ENCODE data around the gene HINT3. TPM values are rescaled to one million over a fixed set of nuclear protein-coding genes. Genes with fewer than 3 reads are reported as not detected.
"Not testable (repeated sequence)": the region's sequence is repeated elsewhere in the genome, so short reads cannot be mapped to it uniquely, and the experiment has no call there.

Gene HINT3
- total RNA-seq: 10 to 100 TPM in 3 of 4 donors, 1 to 10 TPM in 1; 9.9 to 18.2 (median 11.5) TPM

GRCh38 chr6:125956506-125957390, at the start of gene HINT3:
Gene HINT3, plus strand, starts transcription at chr6:125956770. Its CDS starts 208 bp downstream, at chr6:125956978.
- peak; percentile 96 to 99 (median 99) for DNase-seq
- peak within 1 kb of the TSS; percentile 91 to 95 (median 92) for H3K27ac ChIP-seq
- peak; percentile 32 to 43 for TF ChIP-seq POLR2A (IDR thresholded peaks at IDR 0.05)
- TF ChIP-seq, protein P1, sequence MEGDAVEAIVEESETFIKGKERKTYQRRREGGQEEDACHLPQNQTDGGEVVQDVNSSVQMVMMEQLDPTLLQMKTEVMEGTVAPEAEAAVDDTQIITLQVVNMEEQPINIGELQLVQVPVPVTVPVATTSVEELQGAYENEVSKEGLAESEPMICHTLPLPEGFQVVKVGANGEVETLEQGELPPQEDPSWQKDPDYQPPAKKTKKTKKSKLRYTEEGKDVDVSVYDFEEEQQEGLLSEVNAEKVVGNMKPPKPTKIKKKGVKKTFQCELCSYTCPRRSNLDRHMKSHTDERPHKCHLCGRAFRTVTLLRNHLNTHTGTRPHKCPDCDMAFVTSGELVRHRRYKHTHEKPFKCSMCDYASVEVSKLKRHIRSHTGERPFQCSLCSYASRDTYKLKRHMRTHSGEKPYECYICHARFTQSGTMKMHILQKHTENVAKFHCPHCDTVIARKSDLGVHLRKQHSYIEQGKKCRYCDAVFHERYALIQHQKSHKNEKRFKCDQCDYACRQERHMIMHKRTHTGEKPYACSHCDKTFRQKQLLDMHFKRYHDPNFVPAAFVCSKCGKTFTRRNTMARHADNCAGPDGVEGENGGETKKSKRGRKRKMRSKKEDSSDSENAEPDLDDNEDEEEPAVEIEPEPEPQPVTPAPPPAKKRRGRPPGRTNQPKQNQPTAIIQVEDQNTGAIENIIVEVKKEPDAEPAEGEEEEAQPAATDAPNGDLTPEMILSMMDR (IDR thresholded peaks at IDR 0.05): peak; percentile 84 to 99 (median 98)
- H3K4me1 ChIP-seq: peaks cover 0 to 28% (median 0%) of the 10 kb centered on the region in 4 donors
- no peaks in the 10 kb centered on the region for H3K36me3 ChIP-seq
- no peaks in the 10 kb centered on the region for H3K27me3 ChIP-seq
- H3K4me3 ChIP-seq: peak within 1 kb of the TSS; percentile 67 to 94 (median 88)
- H3K9me3 ChIP-seq: no peaks in the 10 kb centered on the region

DNA sequence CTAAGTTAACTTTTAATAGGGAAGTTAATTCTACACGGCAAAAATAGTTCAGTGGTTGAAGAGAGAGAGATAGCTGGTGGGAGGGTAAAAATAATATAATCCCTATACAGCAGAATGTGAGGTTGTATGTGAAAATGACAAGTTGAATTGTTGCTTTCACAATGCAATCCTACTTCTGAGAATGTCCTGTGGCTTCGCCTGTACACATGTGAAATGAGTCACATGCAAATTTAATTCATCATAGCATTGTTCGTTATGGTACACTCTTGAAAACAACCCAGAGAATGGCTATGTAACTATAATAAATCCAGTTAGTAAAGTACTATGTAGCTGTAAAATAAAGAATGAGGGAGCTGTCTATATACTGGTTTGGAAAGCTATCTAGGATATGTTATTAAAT, 46.0 kb upstream of the HINT3 start:
- TF ChIP-seq POLR2A (IDR thresholded peaks at IDR 0.05): no peak
- TF ChIP-seq, protein P1 (IDR thresholded peaks at IDR 0.05): no peak
- Histone ChIP-seq H3K27ac (peak overlapping the region in 2 of 4 donors; percentile 30 to 44), H3K36me3 (peaks cover 0 to 9% (median 0%) of the 10 kb centered on the region in 3 donors), H3K27me3 (no peaks in the 10 kb centered on the region), H3K4me3 (no peak overlapping the region), H3K9me3 (no peaks in the 10 kb centered on the region), H3K4me1 (peaks cover 0 to 7% (median 0%) of the 10 kb centered on the region in 4 donors)
- DNase-seq: no peak

DNA sequence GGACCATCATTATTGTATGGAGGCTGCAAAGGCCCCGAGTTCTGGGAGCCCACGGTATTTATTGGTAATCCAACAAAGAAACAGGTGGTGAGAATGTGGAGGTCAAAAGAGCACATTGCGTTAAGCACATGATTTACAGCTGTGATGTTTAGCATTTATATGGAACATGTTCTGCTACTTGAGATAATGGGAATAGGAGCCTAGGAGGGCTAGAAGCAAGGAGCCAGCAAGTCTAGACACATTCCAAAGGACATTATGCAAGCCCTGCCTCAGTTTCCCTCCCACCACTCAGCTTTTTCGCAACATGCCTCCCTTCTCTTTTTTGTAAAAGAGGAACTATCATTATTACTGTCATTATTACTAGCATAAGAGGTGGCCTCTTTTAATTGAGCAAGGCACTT, 45.5 kb upstream of the HINT3 start:
- not testable (repeated sequence) for H3K4me1 ChIP-seq, H3K9me3 ChIP-seq, H3K27me3 ChIP-seq, DNase-seq, H3K4me3 ChIP-seq
- Histone ChIP-seq H3K27ac (peak overlapping the region in 2 of 4 donors; percentile 30 to 44), H3K36me3 (peaks cover 0 to 13% (median 0%) of the 10 kb centered on the region in 3 donors)

GRCh38 chr6:125912430-125912829, 44.1 kb upstream of the HINT3 start:
- not testable (repeated sequence) for H3K27me3 ChIP-seq, DNase-seq, H3K9me3 ChIP-seq, H3K4me1 ChIP-seq, H3K4me3 ChIP-seq
- Histone ChIP-seq H3K27ac (peak overlapping the region in 1 of 4 donors; percentile 37), H3K36me3 (peaks cover 0 to 13% (median 0%) of the 10 kb centered on the region in 3 donors)

GRCh38 chr6:125913145-125913544, 43.4 kb upstream of the HINT3 start:
- no peak overlapping the region for H3K27ac ChIP-seq
- H3K27me3 ChIP-seq: no peaks in the 10 kb centered on the region
- no peak overlapping the region for H3K4me3 ChIP-seq
- TF ChIP-seq, protein P1 (IDR thresholded peaks at IDR 0.05): no peak
- no peak for TF ChIP-seq POLR2A (IDR thresholded peaks at IDR 0.05)
- no peaks in the 10 kb centered on the region for H3K9me3 ChIP-seq
- peaks cover 0 to 9% (median 0%) of the 10 kb centered on the region in 4 donors for H3K4me1 ChIP-seq
- H3K36me3 ChIP-seq: peaks cover 0 to 9% (median 0%) of the 10 kb centered on the region in 3 donors
- no peak for DNase-seq

GRCh38 chr6:125913864-125914351, 42.7 kb upstream of the HINT3 start:
- peak in 1 of 3 donors; percentile 80 for DNase-seq
- peaks cover 0 to 8% (median 0%) of the 10 kb centered on the region in 3 donors for H3K36me3 ChIP-seq
- no peaks in the 10 kb centered on the region for H3K27me3 ChIP-seq
- no peak for TF ChIP-seq POLR2A (IDR thresholded peaks at IDR 0.05)
- H3K27ac ChIP-seq: peak overlapping the region in 3 of 4 donors; percentile 36 to 59 (median 38)
- H3K9me3 ChIP-seq: no peaks in the 10 kb centered on the region
- peaks cover 0 to 13% (median 0%) of the 10 kb centered on the region in 4 donors for H3K4me1 ChIP-seq
- H3K4me3 ChIP-seq: no peak overlapping the region

DNA sequence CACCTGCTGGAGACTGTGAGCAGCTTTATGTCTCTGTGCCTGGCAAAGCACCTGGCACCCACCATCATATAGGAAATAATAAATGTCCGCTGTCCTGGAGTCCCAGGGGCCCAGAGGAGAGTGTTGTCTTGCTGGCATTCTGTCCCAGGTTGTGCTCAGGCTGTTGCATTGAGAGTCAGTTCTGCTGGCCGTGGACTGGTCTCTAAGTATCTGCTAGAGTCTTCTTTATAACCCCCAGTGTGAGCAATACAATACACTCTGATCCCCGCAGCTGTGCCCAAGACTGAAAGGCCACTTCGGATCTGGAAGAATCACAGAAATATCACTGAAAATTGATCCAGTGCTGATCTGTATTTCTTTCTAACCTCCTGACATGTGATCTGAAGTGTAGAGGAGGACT, 38.3 kb upstream of the HINT3 start:
- no peaks in the 10 kb centered on the region for H3K27me3 ChIP-seq
- peaks cover 0 to 13% (median 0%) of the 10 kb centered on the region in 4 donors for H3K4me1 ChIP-seq
- H3K36me3 ChIP-seq: peaks cover 0 to 29% (median 0%) of the 10 kb centered on the region in 3 donors
- H3K4me3 ChIP-seq: peak overlapping the region in 1 of 4 donors; percentile 59
- no peak for DNase-seq
- H3K27ac ChIP-seq: peak overlapping the region; percentile 18 to 88 (median 71)
- H3K9me3 ChIP-seq: no peaks in the 10 kb centered on the region
- TF ChIP-seq POLR2A (IDR thresholded peaks at IDR 0.05): no peak
- TF ChIP-seq, protein P1 (IDR thresholded peaks at IDR 0.05): no peak
